Neutrophil (primary cell): ENCODE measurements around the gene CATSPER1.

Experiments
- H3K27ac ChIP-seq: fragments of 200-600 bp; sonication (generic); 2 replicates; pipeline ENCODE4 v1.5.1; 2016; ENCODE audit warnings: mild to moderate bottlenecking, moderate library complexity
- H3K27me3 ChIP-seq: fragments of 200-600 bp; sonication (generic); 2 replicates; pipeline ENCODE4 v1.6.0; 2016; ENCODE audit warnings: mild to moderate bottlenecking
- H3K36me3 ChIP-seq: fragments of 200-600 bp; sonication (generic); 2 replicates; pipeline ENCODE4 v1.5.1; 2017
- H3K4me1 ChIP-seq, 2 experiments: fragments of 200-600 bp in 1 of 2; sonication (generic) in 1 of 2; 1 replicate in 1 of 2; 2 replicates in 1 of 2; pipeline versions ENCODE4 v1.5.1 to v1.6.1; 2013 to 2016; ENCODE audit warnings: low read depth in 1 of 2, low read length in 1 of 2, mild to moderate bottlenecking in 1 of 2, moderate library complexity in 1 of 2; ENCODE audit not compliant: control insufficient read depth in 1 of 2, insufficient read depth in 1 of 2
- H3K4me3 ChIP-seq, 2 experiments: fragments of 200-600 bp in 1 of 2; sonication (generic) in 1 of 2; 1 replicate in 1 of 2; 2 replicates in 1 of 2; pipeline ENCODE4 v1.5.1; 2013 to 2016; ENCODE audit warnings: low read depth in 1 of 2, low read length in 1 of 2, mild to moderate bottlenecking in 1 of 2, moderate library complexity in 1 of 2
- H3K9me3 ChIP-seq: fragments of 200-600 bp; sonication (generic); 2 replicates; pipeline ENCODE4 v1.5.1; 2016
- CTCF ChIP-seq: fragments of 200-600 bp; sonication (generic); IDR thresholded peaks from 2 replicates; pipeline ENCODE4 v1.5.1; 2016; ENCODE audit warnings: antibody characterized with exemption

Gene CATSPER1

DNA sequence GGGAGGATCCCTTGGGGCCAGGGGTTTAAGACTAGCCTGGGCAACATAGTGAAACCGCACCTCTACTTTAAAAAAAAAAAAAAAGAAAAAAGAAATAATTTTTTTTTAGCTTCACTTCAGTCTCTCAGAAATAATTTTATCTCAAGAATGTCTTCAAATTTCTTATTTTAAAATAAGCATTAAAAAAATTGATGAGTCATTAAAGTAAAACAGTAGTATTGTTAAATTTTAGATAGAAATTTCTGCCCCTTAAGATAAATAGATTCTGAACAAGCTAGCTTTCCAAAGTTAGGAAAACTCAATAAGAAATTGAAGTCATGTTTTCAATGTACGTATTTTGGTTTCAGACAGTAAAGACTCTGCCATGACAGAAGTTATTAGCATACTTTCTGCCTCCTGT, 36.1 kb upstream of the CATSPER1 start:
- Histone ChIP-seq H3K27ac (no peak overlapping the region), H3K4me3 (no peak overlapping the region), H3K27me3 (no peaks in the 10 kb centered on the region), H3K4me1 (peaks cover 0 to 3% of the 10 kb centered on the region in 2 experiments), H3K9me3 (no peaks in the 10 kb centered on the region), H3K36me3 (peaks cover 94% of the 10 kb centered on the region)
- TF ChIP-seq CTCF, result no peak

DNA sequence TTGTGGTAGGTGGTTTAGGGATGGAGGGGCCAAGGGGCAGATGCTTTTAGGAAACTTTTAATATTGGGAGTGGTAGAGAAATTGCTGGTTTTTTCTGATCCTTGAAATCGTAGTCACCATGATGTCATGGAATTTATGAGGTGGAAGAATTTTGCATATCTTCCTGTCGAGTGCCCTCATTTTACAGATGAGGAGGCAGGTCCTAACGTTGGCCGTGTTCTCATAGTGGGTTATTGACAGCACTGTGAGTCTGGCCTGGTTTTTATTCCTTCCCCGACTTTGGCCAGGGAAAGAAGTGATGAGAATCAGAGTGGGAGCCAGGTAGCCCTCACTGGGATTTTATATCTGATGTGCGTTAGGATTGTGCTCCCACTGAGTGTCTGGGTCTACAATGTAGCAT, 35.0 kb upstream of the CATSPER1 start:
- H3K27me3 ChIP-seq, result no peaks in the 10 kb centered on the region
- no peaks in the 10 kb centered on the region for H3K9me3 ChIP-seq
- peaks cover 94% of the 10 kb centered on the region for H3K36me3 ChIP-seq
- no peaks in the 10 kb centered on the region for H3K4me1 ChIP-seq
- no peak overlapping the region for H3K4me3 ChIP-seq
- TF ChIP-seq CTCF, result no peak
- H3K27ac ChIP-seq, result no peak overlapping the region

DNA sequence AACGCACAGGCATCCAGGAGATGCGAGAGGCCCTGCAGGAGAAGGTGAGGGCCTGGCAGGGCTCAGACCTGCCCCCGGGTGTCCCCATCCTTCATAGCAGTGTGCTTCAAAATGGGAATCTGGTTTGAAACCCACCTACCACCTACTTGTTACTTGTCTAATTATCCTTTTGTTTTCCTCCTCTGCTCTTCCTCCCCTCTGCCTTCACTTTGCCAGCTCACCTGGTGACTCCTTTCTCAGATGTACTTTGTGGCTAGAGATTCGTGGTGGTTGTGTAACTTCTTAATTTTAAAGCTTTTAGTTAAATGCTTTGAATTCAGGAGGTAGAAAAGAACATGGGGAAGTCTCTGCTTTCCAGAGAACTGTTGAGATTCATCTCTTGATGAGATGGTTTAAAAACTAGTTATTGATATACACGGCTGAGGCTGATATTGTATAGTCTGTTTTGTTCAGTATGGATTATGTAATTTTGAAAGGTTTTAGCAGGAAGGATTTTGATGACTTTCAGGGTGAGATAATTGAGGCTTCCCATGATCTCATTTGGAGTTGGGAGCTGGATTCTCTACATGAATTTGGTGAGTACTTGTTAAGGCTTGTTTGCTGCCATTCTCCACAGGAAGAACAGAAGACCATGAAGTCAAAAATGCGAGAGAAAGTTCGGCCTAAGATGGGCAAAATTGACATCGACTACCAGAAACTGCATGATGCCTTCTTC, 33.8 kb upstream of the CATSPER1 start:
- H3K27me3 ChIP-seq, result no peaks in the 10 kb centered on the region
- no peak for TF ChIP-seq CTCF
- no peaks in the 10 kb centered on the region for H3K9me3 ChIP-seq
- no peak overlapping the region for H3K4me3 ChIP-seq
- H3K27ac ChIP-seq, result no peak overlapping the region
- H3K4me1 ChIP-seq, result no peaks in the 10 kb centered on the region
- peaks cover 97% of the 10 kb centered on the region for H3K36me3 ChIP-seq

DNA sequence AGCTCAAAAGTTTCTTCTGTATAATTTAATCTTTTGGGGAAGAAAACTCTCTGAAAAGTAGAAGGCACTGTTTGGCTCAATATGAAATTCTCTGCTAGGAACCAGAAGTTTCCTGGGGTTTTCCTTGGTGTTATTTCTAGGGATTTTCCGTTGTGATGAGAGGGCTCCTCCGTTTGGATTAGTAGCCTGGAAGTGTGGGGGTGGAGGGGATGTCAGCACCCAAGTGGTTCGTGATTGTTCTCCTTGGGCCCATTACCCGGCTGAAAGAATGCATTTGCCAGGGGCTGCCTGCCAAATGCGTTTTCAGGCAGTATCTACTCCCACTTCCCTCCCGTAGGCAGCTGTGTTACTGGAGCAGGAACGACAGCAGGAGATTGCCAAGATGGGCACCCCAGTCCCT, 30.2 kb upstream of the CATSPER1 start:
- no peaks in the 10 kb centered on the region for H3K9me3 ChIP-seq
- peaks cover 13 to 14% of the 10 kb centered on the region in 2 experiments for H3K4me1 ChIP-seq
- H3K36me3 ChIP-seq, result peaks cover 76% of the 10 kb centered on the region
- no peaks in the 10 kb centered on the region for H3K27me3 ChIP-seq
- no peak for TF ChIP-seq CTCF
- no peak overlapping the region for H3K27ac ChIP-seq
- H3K4me3 ChIP-seq, result no peak overlapping the region

DNA sequence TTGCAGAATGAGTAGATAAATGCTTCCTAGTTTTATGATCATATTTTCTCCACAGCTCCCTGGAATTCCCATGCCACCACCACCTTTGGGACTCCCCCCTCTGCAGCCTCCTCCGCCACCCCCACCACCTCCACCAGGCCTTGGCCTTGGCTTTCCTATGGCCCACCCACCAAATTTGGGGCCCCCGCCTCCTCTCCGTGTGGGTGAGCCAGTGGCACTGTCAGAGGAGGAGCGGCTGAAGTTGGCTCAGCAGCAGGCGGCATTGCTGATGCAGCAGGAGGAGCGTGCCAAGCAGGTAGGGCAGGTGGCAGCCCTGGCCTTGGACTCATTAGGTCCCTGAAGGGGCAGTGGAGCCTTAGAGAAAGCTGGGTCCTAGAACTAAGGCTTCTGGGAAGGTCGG, 28.7 kb upstream of the CATSPER1 start:
- peaks cover 61% of the 10 kb centered on the region for H3K36me3 ChIP-seq
- H3K4me3 ChIP-seq, result no peak overlapping the region
- H3K27me3 ChIP-seq, result peaks cover under 1% of the 10 kb centered on the region
- H3K4me1 ChIP-seq, result peaks cover 19 to 23% of the 10 kb centered on the region in 2 experiments
- no peak overlapping the region for H3K27ac ChIP-seq
- H3K9me3 ChIP-seq, result no peaks in the 10 kb centered on the region
- TF ChIP-seq CTCF, result no peak
